Psoas muscle (tissue), 8 donors: ENCODE measurements around the gene FGD4. TPM values are rescaled to one million over a fixed set of nuclear protein-coding genes. Genes with fewer than 3 reads are reported as not detected.

Experiments
- ATAC-seq, 4 donors: fragments of 200-7000 bp; cut with Tn5 transposase; one replicate each; pipeline ENCODE4 v1.9.1; 2020; ENCODE audit warnings: moderate library complexity in 3 of 4, mild to moderate bottlenecking in 2 of 4
- DNase-seq, 2 donors: peaks; one replicate each; pipeline ENCODE4 v3.0.0-alpha.2; 2020
- H3K27ac ChIP-seq: fragments of 200-600 bp; one replicate; pipeline ENCODE4 v1.8.0; 2022
- H3K27me3 ChIP-seq, 3 donors: fragments of 200-600 bp in 1 of 3; one replicate each; pipeline versions ENCODE4 v1.6.1 to v1.8.0; 2013 to 2022; ENCODE audit warnings: low read length in 2 of 3, mild to moderate bottlenecking in 2 of 3, moderate library complexity in 1 of 3; ENCODE audit not compliant: insufficient read depth in 3 of 3
- H3K36me3 ChIP-seq, 2 donors: fragments of 200-600 bp in 1 of 2; one replicate each; pipeline versions ENCODE4 v1.6.1 to v1.8.0; 2013 to 2022; ENCODE audit warnings: low read depth in 1 of 2, mild to moderate bottlenecking in 1 of 2, moderate library complexity in 1 of 2; ENCODE audit not compliant: insufficient read depth in 1 of 2
- H3K4me1 ChIP-seq: fragments of 200-600 bp; one replicate; pipeline ENCODE4 v1.8.0; 2022
- H3K4me3 ChIP-seq: fragments of 200-600 bp; one replicate; pipeline ENCODE4 v1.8.0; 2022; ENCODE audit warnings: mild to moderate bottlenecking
- H3K9me3 ChIP-seq: fragments of 200-600 bp; one replicate; pipeline ENCODE4 v1.8.0; 2022
- CTCF ChIP-seq: fragments of 200-600 bp; IDR thresholded peaks from one replicate; pipeline ENCODE4 v1.8.0; 2022; ENCODE audit warnings: antibody characterized with exemption
- WGBS, 3 donors: extraction: QIAGEN DNeasy Blood & Tissue Kit; methylation state at CpG; one replicate each; pipeline versions ENCODE4 v1.1.6 to v1.1.7; 2013; 5-methylcytosine and 5-hydroxymethylcytosine counted together
- intact Hi-C, 2 donors: fragments of 100-400 bp; cut with DNase I; formaldehyde crosslinking; loops; one replicate each; pipeline versions ENCODE4 v1.11.0 to v1.14.2; 2022
- polyA plus RNA-seq, 3 donors: library from polyadenylated mRNA; stranded (reverse); fragments of 200-250 nt; gene quantifications; one replicate each; pipeline ENCODE4 v1.2.3, GENCODE V29; 2013
- total RNA-seq, 4 donors: library from RNA; stranded (reverse); fragmentation: NEBNext Ultra II Directional in 2 of 4; extraction: Animal tissue kit (Norgen Biotek cat#: 25700) in 2 of 4; gene quantifications; one replicate each; pipeline versions ENCODE4 v1.2.1 to v1.2.4, GENCODE V29; 2021 to 2023
- donor health status: healthy with polysubstance abuse.
- donor health status: DM: no; HTN: no; CAD: no; lungs with moderate emphysema.
- donor health status: Bipolar disorder and iron deficiency.
- donor health status: healthy.
- donor health status: DM: yes; HTN: yes; CAD: no.
- donor health status: DM: no; HTN: no; CAD: no.
- donor health status: DM: no; HTN: no; CAD: no.
- donor health status: DM: yes; HTN: yes; CAD: no.

FGD4 gene
- total and polyA plus RNA-seq, 7 donors = 1.1 to 20.8 (median 14.9) TPM

GRCh38 chr12:32546272-32546671 is 146.9 kb downstream of the FGD4 start:
- peak overlapping the region; percentile 8 for H3K27ac ChIP-seq
- no peak for ATAC-seq
- no peaks in the 10 kb centered on the region for H3K9me3 ChIP-seq
- no peak for TF ChIP-seq CTCF
- no peak overlapping the region for H3K4me3 ChIP-seq
- H3K4me1 ChIP-seq = peaks cover 75% of the 10 kb centered on the region
- no peaks in the 10 kb centered on the region for H3K27me3 ChIP-seq
- no peak for DNase-seq
- WGBS, 3 donors = 73 to 90% (median 78%) methylated on average over 2 of the region's 2 CpGs
- no peaks in the 10 kb centered on the region for H3K36me3 ChIP-seq
- intact Hi-C loops = no loop called here

- DNase-seq = peak in 1 of 2 donors; percentile 28
- no peaks in the 10 kb centered on the region for H3K9me3 ChIP-seq
- peak overlapping the region; percentile 73 for H3K27ac ChIP-seq
- H3K4me3 ChIP-seq = peak overlapping the region; percentile 40
- TF ChIP-seq CTCF = no peak
- H3K36me3 ChIP-seq = no peaks in the 10 kb centered on the region
- no peaks in the 10 kb centered on the region for H3K27me3 ChIP-seq
- intact Hi-C loops = no loop called here
- WGBS, 3 donors = 10 to 16% (median 12%) methylated on average over 6 of the region's 6 CpGs
- H3K4me1 ChIP-seq = peaks cover 62% of the 10 kb centered on the region
- peak; percentile 52 to 77 (median 64) for ATAC-seq
Observed at GRCh38 chr12:32548691-32549281, 149.4 kb downstream of the FGD4 start.

- DNase-seq = peak in 1 of 2 donors; percentile 29
Observed at GRCh38 chr12:32549675-32550079, 150.3 kb downstream of the FGD4 start.

GRCh38 chr12:32551058-32551457 is 151.7 kb downstream of the FGD4 start:
- H3K4me1 ChIP-seq = peaks cover 51% of the 10 kb centered on the region
- TF ChIP-seq CTCF = no peak
- H3K4me3 ChIP-seq = no peak overlapping the region
- 82 to 91% (median 86%) methylated on average over 2 of the region's 2 CpGs for WGBS, 3 donors
- ATAC-seq = peak in 2 of 4 donors; percentile 22 to 24
- intact Hi-C loops = no loop called here
- no peak overlapping the region for H3K27ac ChIP-seq
- no peak for DNase-seq
- H3K36me3 ChIP-seq = no peaks in the 10 kb centered on the region
- no peaks in the 10 kb centered on the region for H3K9me3 ChIP-seq
- H3K27me3 ChIP-seq = no peaks in the 10 kb centered on the region

More at GRCh38 chr12:32549675-32550079, 150.3 kb downstream of the FGD4 start:
- Histone ChIP-seq H3K4me1 (peaks cover 62% of the 10 kb centered on the region), H3K36me3 (no peaks in the 10 kb centered on the region), H3K4me3 (peak overlapping the region; percentile 40), H3K27ac (peak overlapping the region; percentile 73), H3K9me3 (no peaks in the 10 kb centered on the region), H3K27me3 (no peaks in the 10 kb centered on the region)
- WGBS, 3 donors = 9 to 18% (median 12%) methylated on average over 8 of the region's 8 CpGs
- TF ChIP-seq CTCF = no peak
- ATAC-seq = peak; percentile 59 to 78 (median 68)
- intact Hi-C loops = no loop called here

- Histone ChIP-seq H3K9me3 (no peaks in the 10 kb centered on the region), H3K27ac (peak overlapping the region; percentile 80), H3K4me1 (peaks cover 38% of the 10 kb centered on the region), H3K27me3 (no peaks in the 10 kb centered on the region), H3K36me3 (peaks cover 0 to 6% of the 10 kb centered on the region in 2 donors), H3K4me3 (peak overlapping the region; percentile 45)
- TF ChIP-seq CTCF = no peak
- peak in 2 of 4 donors; percentile 17 to 42 for ATAC-seq
- no peak for DNase-seq
- intact Hi-C loops = loop anchor here in 1 of 2 donors (5.0 kb wide), 1 partner anchor 102 kb away; no protein-coding TSS in a partner anchor
- WGBS, 3 donors = 8 to 27% (median 23%) methylated on average over 1 of the region's 1 CpG
Observed at GRCh38 chr12:32558903-32559302, 159.5 kb downstream of the FGD4 start.
